Astrocyte of the hippocampus (primary cell): Measurements from ENCODE around the gene TOGARAM2.
A peak's percentile ranks its signal among the peaks of the same experiment; 100 is the strongest.

Experiments
- DNase-seq: peaks from one replicate; pipeline ENCODE4 v3.0.0; 2011; ENCODE audit warnings: low read depth, low spot score

Gene TOGARAM2

GRCh38 chr2:28997847-28998735 is 17.0 kb downstream of the TOGARAM2 start:
- no peak for DNase-seq

GRCh38 chr2:29000481-29000880 is 19.4 kb downstream of the TOGARAM2 start:
- DNase-seq, result no peak

GRCh38 chr2:29000956-29001355 is 19.9 kb downstream of the TOGARAM2 start:
- DNase-seq, result no peak

- DNase-seq, result no peak
Observed at GRCh38 chr2:29001806-29002205, 20.7 kb downstream of the TOGARAM2 start.

- no peak for DNase-seq
Observed at GRCh38 chr2:29004755-29005154, 23.7 kb downstream of the TOGARAM2 start.

GRCh38 chr2:29005331-29005730 is 24.2 kb downstream of the TOGARAM2 start:
- DNase-seq, result no peak

- no peak for DNase-seq
Observed at GRCh38 chr2:29006092-29006979, 25.2 kb downstream of the TOGARAM2 start.

GRCh38 chr2:29006980-29007301 is 25.8 kb downstream of the TOGARAM2 start:
- no peak for DNase-seq

- DNase-seq, result no peak
Observed at GRCh38 chr2:29009270-29009669, 28.2 kb downstream of the TOGARAM2 start.

- DNase-seq, result no peak
Observed at GRCh38 chr2:29009711-29010677, 28.9 kb downstream of the TOGARAM2 start.

- peak; percentile 69 for DNase-seq
Observed at GRCh38 chr2:29010946-29011345, 29.8 kb downstream of the TOGARAM2 start.

GRCh38 chr2:29011418-29012060 is 30.4 kb downstream of the TOGARAM2 start:
- DNase-seq, result peak; percentile 49

- no peak for DNase-seq
Observed at GRCh38 chr2:29012211-29012681, 31.1 kb downstream of the TOGARAM2 start.

GRCh38 chr2:29013057-29013780 is 32.1 kb downstream of the TOGARAM2 start:
- no peak for DNase-seq

GRCh38 chr2:29014331-29014730 is 33.2 kb downstream of the TOGARAM2 start:
- DNase-seq, result no peak

GRCh38 chr2:29014811-29015421 is 33.8 kb downstream of the TOGARAM2 start:
- peak; percentile 82 for DNase-seq

GRCh38 chr2:29015701-29016470 is 34.8 kb downstream of the TOGARAM2 start:
- no peak for DNase-seq

- no peak for DNase-seq
Observed at GRCh38 chr2:29016504-29016903, 35.4 kb downstream of the TOGARAM2 start.
